Stomach smooth muscle (tissue), 2 donors: Measurements from ENCODE around the gene CHRDL1.
"Not testable (repeated sequence)": the region's sequence is repeated elsewhere in the genome, so short reads cannot be mapped to it uniquely, and the experiment has no call there.

Source experiments
- H3K27ac ChIP-seq: one replicate; pipeline ENCODE4 v1.7.0; 2013; ENCODE audit warnings: mild to moderate bottlenecking, low read length, inconsistent platforms
- H3K27me3 ChIP-seq, 2 donors: one replicate each; pipeline ENCODE4 v1.7.0; 2013; ENCODE audit warnings: low read length in 2 of 2; ENCODE audit not compliant: insufficient read depth in 2 of 2, control insufficient read depth in 1 of 2
- H3K36me3 ChIP-seq, 2 donors: one replicate each; pipeline ENCODE4 v1.7.0; 2013; ENCODE audit warnings: low read length in 2 of 2; ENCODE audit not compliant: control insufficient read depth in 2 of 2, insufficient read depth in 2 of 2
- H3K4me1 ChIP-seq: one replicate; pipeline ENCODE4 v1.7.0; 2013; ENCODE audit warnings: low read length; ENCODE audit not compliant: control insufficient read depth, insufficient read depth
- H3K4me3 ChIP-seq, 2 donors: one replicate each; pipeline ENCODE4 v1.7.0; 2013; ENCODE audit warnings: low read length in 2 of 2
- H3K9ac ChIP-seq, 2 donors: one replicate each; pipeline ENCODE4 v1.7.0; 2013; ENCODE audit warnings: low read length in 2 of 2, mild to moderate bottlenecking in 1 of 2
- H3K9me3 ChIP-seq, 2 donors: one replicate each; pipeline ENCODE4 v1.7.0; 2013; ENCODE audit warnings: low read length in 2 of 2; ENCODE audit not compliant: control insufficient read depth in 2 of 2
- donor health status: healthy.
- donor health status: Pancreatic carcinoma.

CHRDL1 gene, protein sequence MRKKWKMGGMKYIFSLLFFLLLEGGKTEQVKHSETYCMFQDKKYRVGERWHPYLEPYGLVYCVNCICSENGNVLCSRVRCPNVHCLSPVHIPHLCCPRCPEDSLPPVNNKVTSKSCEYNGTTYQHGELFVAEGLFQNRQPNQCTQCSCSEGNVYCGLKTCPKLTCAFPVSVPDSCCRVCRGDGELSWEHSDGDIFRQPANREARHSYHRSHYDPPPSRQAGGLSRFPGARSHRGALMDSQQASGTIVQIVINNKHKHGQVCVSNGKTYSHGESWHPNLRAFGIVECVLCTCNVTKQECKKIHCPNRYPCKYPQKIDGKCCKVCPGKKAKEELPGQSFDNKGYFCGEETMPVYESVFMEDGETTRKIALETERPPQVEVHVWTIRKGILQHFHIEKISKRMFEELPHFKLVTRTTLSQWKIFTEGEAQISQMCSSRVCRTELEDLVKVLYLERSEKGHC

DNA sequence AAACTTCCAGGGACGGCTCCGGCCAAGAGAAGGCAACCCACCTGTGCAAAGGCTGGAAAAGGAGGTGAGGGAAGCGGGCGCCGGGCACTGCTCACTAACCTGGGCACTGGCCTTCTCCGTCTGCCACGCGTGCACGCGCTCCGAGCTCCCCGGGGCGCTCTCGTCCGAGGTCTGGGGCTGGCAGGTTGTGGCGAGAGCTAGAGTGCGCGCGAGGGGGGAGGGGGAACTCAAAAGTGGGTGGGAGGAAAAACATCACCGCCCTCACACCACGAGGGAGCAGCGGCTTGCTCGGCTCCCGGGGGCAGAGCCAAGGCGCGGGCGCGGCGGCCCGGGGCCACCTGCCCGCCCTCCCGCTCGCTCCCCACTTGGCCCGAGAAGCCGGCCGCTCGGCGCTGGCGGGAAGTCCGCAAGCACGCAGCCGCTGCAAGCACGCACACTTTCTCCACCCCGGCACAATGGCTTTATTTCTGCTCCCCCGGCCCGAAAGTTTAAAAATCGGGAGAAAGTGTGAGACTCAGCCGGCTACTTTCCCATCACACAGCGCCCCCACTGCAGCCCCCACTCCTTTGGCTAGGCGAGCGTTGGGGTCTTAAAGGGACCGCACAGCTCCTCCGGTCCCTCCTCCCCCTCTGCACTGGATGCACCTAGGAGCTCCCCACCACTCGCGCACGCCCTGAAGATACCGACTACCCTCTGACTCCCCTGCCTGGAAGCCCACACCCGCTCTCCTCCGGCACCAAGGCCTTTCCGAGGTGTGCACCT lies at the start of gene CHRDL1:
TSS of gene CHRDL1 (minus strand) at position 173 of the 762 bp plus-strand sequence. CDS start 3,636 bp downstream, outside the sequence.
- Histone ChIP-seq H3K36me3 (no peaks in the 10 kb centered on the region), H3K27me3 (peaks cover 0 to 4% of the 10 kb centered on the region in 2 donors), H3K4me1 (no peaks in the 10 kb centered on the region), H3K9ac (no peak within 1 kb of the TSS), H3K4me3 (peak within 1 kb of the TSS; percentile 55 to 58), H3K27ac (no peak within 1 kb of the TSS), H3K9me3 (no peaks in the 10 kb centered on the region)

DNA sequence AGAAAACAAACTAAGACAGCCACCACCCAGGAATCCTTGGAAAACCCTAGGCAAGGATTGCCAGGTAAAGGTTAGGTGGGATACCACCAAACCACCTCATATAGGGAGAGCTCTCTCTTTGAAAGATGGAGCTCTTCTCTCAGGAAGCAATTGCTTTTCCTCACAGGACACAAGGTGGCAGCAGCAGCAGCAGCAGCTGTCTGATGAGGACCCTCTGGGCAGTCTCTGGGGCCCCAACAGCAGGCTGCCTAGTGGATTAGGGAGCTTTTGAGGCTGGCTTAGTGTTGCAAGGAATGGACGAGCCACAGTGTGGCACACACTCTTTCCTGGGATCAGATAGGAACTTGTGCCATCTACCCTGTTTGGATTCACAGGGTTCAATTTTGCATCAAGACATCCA lies 41.4 kb upstream of the CHRDL1 start:
- Histone ChIP-seq H3K4me1 (no peaks in the 10 kb centered on the region), H3K9ac (no peak overlapping the region), H3K4me3 (no peak overlapping the region)

DNA sequence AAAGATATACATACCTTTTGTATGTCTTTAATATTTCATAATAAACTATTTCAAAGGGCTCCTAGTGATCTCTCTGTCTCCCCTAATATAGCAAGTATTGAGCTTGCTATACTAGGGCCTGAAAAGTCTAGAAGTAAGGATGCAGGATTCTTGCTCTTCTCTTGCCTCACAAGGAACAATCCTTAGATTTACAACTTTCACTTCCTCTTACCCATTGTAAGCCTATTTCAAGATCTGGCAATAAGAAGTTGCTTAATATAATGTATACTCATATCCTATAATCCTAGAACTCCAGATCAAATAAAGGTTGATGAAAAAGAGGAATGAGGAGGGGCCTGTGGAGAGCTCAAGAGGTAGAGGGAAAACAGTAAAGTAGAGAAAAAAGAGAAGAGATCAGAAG lies 40.8 kb upstream of the CHRDL1 start:
- Histone ChIP-seq H3K9me3 (no peaks in the 10 kb centered on the region), H3K9ac (no peak overlapping the region), H3K27me3 (peaks cover 0 to 15% of the 10 kb centered on the region in 2 donors), H3K27ac (no peak overlapping the region), H3K4me3 (no peak overlapping the region), H3K4me1 (no peaks in the 10 kb centered on the region), H3K36me3 (no peaks in the 10 kb centered on the region)

More for the DNA sequence above, 41.4 kb upstream of the CHRDL1 start:
- no peak overlapping the region for H3K27ac ChIP-seq
- H3K36me3 ChIP-seq, result no peaks in the 10 kb centered on the region
- no peaks in the 10 kb centered on the region for H3K9me3 ChIP-seq
- peaks cover 0 to 15% of the 10 kb centered on the region in 2 donors for H3K27me3 ChIP-seq

DNA sequence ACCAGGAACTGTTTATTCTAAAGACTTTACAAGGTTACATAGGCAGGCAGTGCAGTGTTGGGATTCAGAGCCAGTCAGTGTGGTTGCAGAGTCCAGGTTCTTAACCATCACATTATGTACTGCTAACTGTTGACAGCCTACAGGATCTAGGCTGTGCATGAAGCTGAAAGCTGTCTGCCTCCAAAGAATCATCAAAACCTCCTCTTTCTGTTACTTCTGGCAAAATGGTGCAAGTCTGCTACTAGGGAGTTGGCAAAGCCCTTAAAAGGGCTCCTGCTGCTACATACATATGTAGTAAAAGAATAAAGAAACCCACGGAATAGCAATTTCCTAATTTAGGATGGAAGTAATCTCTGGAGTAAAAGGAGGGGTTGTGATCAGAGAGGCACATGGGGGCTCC lies 40.4 kb upstream of the CHRDL1 start:
- Histone ChIP-seq H3K4me3 (no peak overlapping the region), H3K9ac (no peak overlapping the region), H3K27ac (no peak overlapping the region), H3K9me3 (no peaks in the 10 kb centered on the region), H3K4me1 (no peaks in the 10 kb centered on the region), H3K27me3 (peaks cover 0 to 15% of the 10 kb centered on the region in 2 donors), H3K36me3 (no peaks in the 10 kb centered on the region)

DNA sequence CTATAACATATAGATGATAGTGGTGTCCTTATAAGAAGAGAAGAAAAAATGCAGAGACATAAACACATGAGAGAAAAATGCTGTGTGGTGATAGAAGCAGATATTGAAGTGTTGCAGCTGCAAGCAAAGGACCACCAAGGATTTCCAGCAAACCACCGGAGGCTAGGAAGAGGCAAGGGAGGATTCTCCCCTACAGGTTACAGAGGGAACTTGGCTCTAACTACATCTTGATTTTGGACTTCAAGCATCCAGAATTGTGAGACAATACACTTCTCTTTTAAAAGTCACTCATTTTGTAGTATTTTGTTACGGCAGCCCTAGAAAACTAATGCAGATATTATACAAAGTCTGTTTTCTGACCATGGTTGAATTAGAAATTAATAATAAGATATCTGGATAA lies 30.4 kb upstream of the CHRDL1 start:
- Histone ChIP-seq H3K9me3 (peaks cover 0 to 2% of the 10 kb centered on the region in 2 donors), H3K36me3 (no peaks in the 10 kb centered on the region), H3K27me3 (peaks cover 0 to 2% of the 10 kb centered on the region in 2 donors), H3K9ac (no peak overlapping the region), H3K4me1 (no peaks in the 10 kb centered on the region), H3K4me3 (no peak overlapping the region), H3K27ac (no peak overlapping the region)

DNA sequence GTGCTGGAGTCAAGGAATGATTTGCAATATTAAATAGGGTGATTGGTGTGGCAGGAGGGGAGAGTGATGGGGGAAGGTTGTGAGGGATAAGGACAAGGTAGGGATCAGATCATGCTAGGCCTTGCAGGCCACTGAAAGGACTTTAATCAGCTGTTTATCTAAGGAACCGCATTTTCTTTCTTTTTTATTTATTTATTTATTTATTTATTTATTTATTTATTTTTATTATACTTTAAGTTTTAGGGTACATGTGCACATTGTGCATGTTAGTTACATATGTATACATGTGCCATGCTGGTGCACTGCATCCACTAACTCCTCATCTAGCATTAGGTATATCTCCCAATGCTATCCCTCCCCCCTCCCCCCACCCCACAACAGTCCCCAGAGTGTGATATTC lies 20.9 kb upstream of the CHRDL1 start:
- not testable (repeated sequence) for H3K9me3 ChIP-seq, H3K9ac ChIP-seq, H3K27me3 ChIP-seq, H3K4me3 ChIP-seq, H3K36me3 ChIP-seq, H3K4me1 ChIP-seq, H3K27ac ChIP-seq

DNA sequence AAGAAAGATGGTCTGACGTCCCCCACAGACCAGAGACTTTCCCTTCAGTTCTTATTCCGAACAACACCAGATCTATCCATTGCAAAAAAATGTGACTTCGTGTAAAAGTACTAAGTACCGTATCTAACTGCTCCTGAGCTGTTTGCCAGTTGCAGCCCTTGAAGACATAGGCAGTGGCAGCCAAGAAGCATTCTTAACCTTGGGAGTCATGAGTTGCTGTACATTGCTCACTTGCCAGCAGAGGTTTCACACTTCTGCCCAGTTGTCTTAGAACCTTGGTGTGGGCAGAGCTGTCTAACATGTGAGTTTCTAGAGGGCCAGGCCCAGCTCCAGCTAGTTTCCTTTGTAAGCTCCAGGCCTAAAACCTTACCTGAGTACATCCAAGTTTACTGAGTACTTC lies 10.5 kb upstream of the CHRDL1 start:
- Histone ChIP-seq H3K9ac (no peak overlapping the region), H3K36me3 (no peaks in the 10 kb centered on the region), H3K27ac (no peak overlapping the region), H3K4me3 (no peak overlapping the region), H3K9me3 (no peaks in the 10 kb centered on the region), H3K27me3 (peaks cover 0 to 2% of the 10 kb centered on the region in 2 donors), H3K4me1 (no peaks in the 10 kb centered on the region)

DNA sequence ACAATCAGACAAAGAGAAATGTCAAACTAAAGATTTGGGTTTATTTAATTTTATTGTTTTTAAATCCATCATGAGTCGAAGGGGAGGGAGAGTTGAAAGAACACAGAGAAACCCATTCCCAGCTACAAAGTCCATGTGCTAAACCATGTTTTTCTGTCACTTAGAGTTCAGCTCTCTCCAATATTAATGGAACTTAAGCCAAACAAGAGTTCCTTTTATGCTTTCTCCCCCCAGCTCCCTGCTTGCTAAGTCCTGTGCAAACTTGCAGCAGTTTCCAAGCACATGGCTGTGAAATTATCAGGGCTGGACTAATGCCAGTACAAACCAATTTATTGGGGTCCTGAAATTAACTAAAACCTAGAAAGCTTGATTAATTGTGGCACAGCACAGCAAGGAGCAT lies 9.7 kb upstream of the CHRDL1 start:
- Histone ChIP-seq H3K36me3 (no peaks in the 10 kb centered on the region), H3K9me3 (no peaks in the 10 kb centered on the region), H3K27ac (no peak overlapping the region), H3K9ac (no peak overlapping the region), H3K4me1 (no peaks in the 10 kb centered on the region), H3K4me3 (no peak overlapping the region), H3K27me3 (peaks cover 0 to 2% of the 10 kb centered on the region in 2 donors)

DNA sequence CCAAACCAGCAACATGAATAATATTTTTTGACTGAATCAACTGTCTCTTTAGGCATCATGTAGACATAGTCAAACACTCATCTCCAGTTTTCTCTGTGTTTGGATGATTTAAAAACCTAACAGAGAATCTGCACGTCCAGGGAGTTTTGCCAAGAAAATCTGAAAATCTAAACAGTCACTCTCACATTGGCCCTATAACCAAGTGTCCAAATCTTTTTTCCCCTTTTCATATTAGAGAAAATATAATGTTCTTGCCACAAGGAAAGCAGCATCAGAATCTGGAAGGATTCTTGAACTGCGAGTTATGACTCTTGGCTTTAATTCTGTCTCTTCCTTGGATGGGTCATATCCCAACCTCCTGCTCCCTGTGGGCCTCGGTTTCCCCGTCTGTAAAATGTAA lies 8.8 kb upstream of the CHRDL1 start:
- Histone ChIP-seq H3K9ac (no peak overlapping the region), H3K9me3 (no peaks in the 10 kb centered on the region), H3K4me1 (no peaks in the 10 kb centered on the region), H3K4me3 (no peak overlapping the region), H3K27ac (no peak overlapping the region), H3K27me3 (peaks cover 0 to 2% of the 10 kb centered on the region in 2 donors), H3K36me3 (no peaks in the 10 kb centered on the region)

DNA sequence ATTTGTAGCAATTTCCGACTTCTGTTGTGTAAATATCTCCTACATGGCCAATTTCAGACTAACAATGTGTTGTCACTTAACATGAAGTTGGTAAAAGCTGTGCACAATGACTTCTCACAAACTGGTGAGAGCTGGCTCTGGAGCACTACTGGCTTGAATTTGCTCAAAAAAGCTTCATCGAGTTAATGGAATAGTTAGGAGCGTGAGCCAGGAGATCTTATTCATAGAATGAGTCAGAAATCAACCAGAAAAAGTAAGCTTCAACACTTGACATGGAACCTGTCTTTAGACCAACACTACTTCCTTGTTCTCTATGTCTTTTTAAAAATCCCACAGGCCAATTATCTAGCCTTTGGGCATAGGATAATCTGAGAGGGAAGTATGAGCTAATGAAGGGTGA lies 7.9 kb upstream of the CHRDL1 start:
- Histone ChIP-seq H3K9ac (no peak overlapping the region), H3K27me3 (no peaks in the 10 kb centered on the region), H3K9me3 (no peaks in the 10 kb centered on the region), H3K27ac (no peak overlapping the region), H3K4me3 (no peak overlapping the region), H3K4me1 (no peaks in the 10 kb centered on the region), H3K36me3 (no peaks in the 10 kb centered on the region)

DNA sequence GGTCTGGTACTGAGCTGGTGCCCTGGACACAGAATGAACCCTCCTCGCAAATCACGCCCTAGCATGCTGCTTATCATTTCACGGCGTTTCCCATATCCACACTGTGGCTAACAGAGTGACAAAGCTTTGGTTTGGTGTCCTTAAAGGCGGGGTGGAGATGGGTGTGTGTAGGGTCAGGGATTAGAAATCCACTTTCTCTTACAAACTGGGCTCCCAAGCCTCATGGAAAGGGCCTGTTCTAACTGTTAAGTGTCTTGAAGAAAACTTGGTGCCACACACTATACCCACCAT lies 735 bp upstream of the CHRDL1 start:
- Histone ChIP-seq H3K36me3 (no peaks in the 10 kb centered on the region), H3K4me3 (peak overlapping the region; percentile 55 to 58), H3K27me3 (peaks cover 0 to 4% of the 10 kb centered on the region in 2 donors), H3K27ac (no peak overlapping the region), H3K9ac (no peak overlapping the region), H3K4me1 (no peaks in the 10 kb centered on the region), H3K9me3 (no peaks in the 10 kb centered on the region)
